ENCODE results near the gene CD1D. TPM values are rescaled to one million over a fixed set of nuclear protein-coding genes. Genes with fewer than 3 reads are reported as not detected.
"Not testable (repeated sequence)": the region's sequence is repeated elsewhere in the genome, so short reads cannot be mapped to it uniquely, and the experiment has no call there.

Gene CD1D
- polyA plus RNA-seq, 6 donors from 2014 or later, result 4.1 to 19.4 (median 11.6) TPM

DNA sequence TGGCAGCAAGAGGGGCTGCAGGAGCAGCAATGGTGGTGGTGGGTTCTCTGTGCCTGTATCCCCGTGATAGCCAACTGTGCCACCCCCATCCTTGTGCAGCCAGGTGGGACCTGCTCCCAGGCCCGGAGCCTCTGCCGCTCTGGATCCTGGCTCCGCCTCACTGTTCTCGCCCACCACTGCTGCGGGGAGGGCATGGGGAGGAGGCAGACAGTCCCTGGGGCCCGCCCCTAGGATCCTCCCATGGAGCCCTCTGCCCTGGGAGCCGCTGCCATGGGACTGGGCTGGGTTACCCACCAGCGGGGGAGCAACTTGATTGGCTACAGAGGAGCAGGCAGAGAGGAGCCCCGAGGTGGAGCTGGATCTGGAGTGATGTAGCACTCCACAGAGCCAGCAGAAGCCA is 31.6 kb downstream of the CD1D start:
- H3K9me3 Mint-ChIP-seq, result peaks cover 0 to 10% (median 6%) of the 10 kb centered on the region in 7 donors
- H3K4me1 Mint-ChIP-seq, result peaks cover 0 to 7% (median 0%) of the 10 kb centered on the region in 3 donors
- H3K4me3 Mint-ChIP-seq, result no peak overlapping the region
- H3K27me3 Mint-ChIP-seq, result peaks cover 0 to 15% (median 12%) of the 10 kb centered on the region in 3 donors
- no peak overlapping the region for H3K27ac Mint-ChIP-seq
- H3K36me3 Mint-ChIP-seq, result no peaks in the 10 kb centered on the region
- ATAC-seq (ENCODE audit: low read depth in 2 of 2), result no peak
- no peak for DNase-seq

DNA sequence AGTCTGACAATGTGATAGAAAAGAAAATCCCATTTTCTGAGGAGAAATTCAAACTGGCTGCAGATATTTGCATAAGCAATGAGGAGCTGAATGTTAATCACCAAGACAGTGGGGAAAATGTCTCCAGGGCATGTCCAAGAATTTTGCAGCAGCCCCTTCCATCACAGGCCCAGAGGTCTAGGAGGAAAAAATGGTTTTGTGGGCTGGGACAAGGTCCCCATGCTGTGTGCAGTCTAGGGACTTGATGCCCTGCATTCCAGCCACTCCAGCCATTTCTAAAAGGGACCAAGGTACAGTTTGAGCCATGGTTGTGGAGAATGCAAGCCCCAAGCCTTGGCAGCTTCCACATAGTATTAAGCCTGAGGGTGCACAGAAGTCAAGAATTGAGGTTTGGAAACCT is 42.8 kb downstream of the CD1D start:
- not testable (repeated sequence) for ATAC-seq (ENCODE audit: low read depth in 2 of 2)

DNA sequence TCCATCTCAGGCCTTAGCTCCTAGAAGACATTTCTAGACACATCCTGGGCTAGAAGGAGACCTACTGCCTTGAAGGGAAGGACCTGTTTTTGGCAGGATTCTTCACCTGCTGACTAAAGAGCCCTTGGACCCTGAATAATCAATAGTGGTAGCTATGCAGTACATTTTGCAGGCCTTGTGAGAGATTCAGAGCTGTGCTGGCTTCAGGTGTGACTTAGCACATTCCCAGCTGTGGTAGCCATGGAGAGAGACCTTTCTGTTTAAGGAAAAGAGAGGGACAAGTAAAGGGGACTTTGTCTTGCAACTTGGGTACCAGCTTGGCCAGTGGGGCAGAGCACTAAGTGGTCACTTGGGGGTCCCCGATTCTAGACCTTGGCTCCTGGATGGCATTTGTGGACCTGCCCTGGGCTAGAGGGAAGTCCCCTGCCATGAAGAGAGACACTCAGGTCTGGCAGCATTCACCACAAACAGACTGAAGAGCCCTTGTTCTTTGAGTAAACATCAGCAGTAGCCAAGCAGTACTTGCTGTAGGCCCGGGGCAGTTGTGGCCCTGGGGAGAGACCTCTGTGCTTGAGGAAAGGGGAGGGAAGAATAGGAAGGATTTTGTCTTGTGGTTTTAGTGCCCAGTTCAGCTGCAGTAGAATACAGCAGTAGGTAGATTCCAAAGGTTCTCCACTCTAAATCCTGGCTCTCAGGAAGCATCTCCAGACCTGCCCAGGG is 47.4 kb downstream of the CD1D start:
- Mint-ChIP-seq H3K27ac (no peak overlapping the region), H3K4me3 (no peak overlapping the region), H3K36me3 (peaks cover 11 to 17% of the 10 kb centered on the region in 2 donors), H3K27me3 (peaks cover 7 to 18% (median 8%) of the 10 kb centered on the region in 3 donors), H3K4me1 (peaks cover 0 to 4% (median 0%) of the 10 kb centered on the region in 3 donors), H3K9me3 (peaks cover 7 to 38% (median 23%) of the 10 kb centered on the region in 7 donors)
- DNase-seq (no peak), ATAC-seq (ENCODE audit: low read depth in 2 of 2) (no peak)

More for the DNA sequence above, 42.8 kb downstream of the CD1D start:
- peaks cover 11 to 48% (median 33%) of the 10 kb centered on the region in 7 donors for H3K9me3 Mint-ChIP-seq
- H3K4me3 Mint-ChIP-seq, H3K4me1 Mint-ChIP-seq, H3K27ac Mint-ChIP-seq, DNase-seq: not testable (repeated sequence)
- peaks cover 6 to 13% (median 7%) of the 10 kb centered on the region in 3 donors for H3K27me3 Mint-ChIP-seq
- H3K36me3 Mint-ChIP-seq, result peaks cover 10 to 28% of the 10 kb centered on the region in 2 donors

Other genes starting within 250 kb of the CD1D start
- not detected for gene KIRREL1, start 187.2 kb upstream of the CD1D start, polyA plus RNA-seq (ENCODE audit: low read depth in 6 of 6)
- gene CD1A, start 73.5 kb downstream of the CD1D start, polyA plus RNA-seq (ENCODE audit: low read depth in 6 of 6), result 10 to 100 TPM; 11.0 to 56.8 (median 17.5) TPM
- gene CD1C, start 109.0 kb downstream of the CD1D start, polyA plus RNA-seq (ENCODE audit: low read depth in 6 of 6), result 100 to 1,000 TPM in 5 of 6 donors, 10 to 100 TPM in 1; 58.4 to 396 (median 159) TPM
- gene CD1B, start 150.6 kb downstream of the CD1D start, polyA plus RNA-seq (ENCODE audit: low read depth in 6 of 6), result not detected
- not detected for gene CD1E, start 173.0 kb downstream of the CD1D start, polyA plus RNA-seq (ENCODE audit: low read depth in 6 of 6)
- gene OR10T2, start 218.6 kb downstream of the CD1D start, polyA plus RNA-seq (ENCODE audit: low read depth in 6 of 6), result not detected
- gene OR10K2, start 245.3 kb downstream of the CD1D start, polyA plus RNA-seq (ENCODE audit: low read depth in 6 of 6), result not detected